ENCODE results near the gene HSD17B12.
"Not testable (repeated sequence)": the region's sequence is repeated elsewhere in the genome, so short reads cannot be mapped to it uniquely, and the experiment has no call there.

The HSD17B12 gene

GRCh38 chr11:43664295-43664694, 16.2 kb upstream of the HSD17B12 start:
- H3K4me3 ChIP-seq = no peak overlapping the region
- H3K36me3 ChIP-seq (replicated peaks) = no peaks in the 10 kb centered on the region
- H3K9me3 ChIP-seq = no peaks in the 10 kb centered on the region
- DNase-seq (ENCODE audit: low spot score in 2 of 2) = no peak
- H3K4me1 ChIP-seq = peaks cover 3% of the 10 kb centered on the region; the same call in 1 of the 2 replicates
- in situ Hi-C loops (cut with MboI; ENCODE audit: low sequenced_read_pairs) = no loop called here
- no peaks in the 10 kb centered on the region for H3K27me3 ChIP-seq (ENCODE audit: low read depth)

- H3K4me1 ChIP-seq; H3K4me3 ChIP-seq; H3K36me3 ChIP-seq (replicated peaks); H3K27me3 ChIP-seq (ENCODE audit: low read depth); H3K9me3 ChIP-seq; in situ Hi-C loops (cut with MboI; ENCODE audit: low sequenced_read_pairs); DNase-seq (ENCODE audit: low spot score in 2 of 2): not testable (repeated sequence)
Observed at GRCh38 chr11:43671284-43671683, 9.3 kb upstream of the HSD17B12 start.

GRCh38 chr11:43674560-43674959, 6.0 kb upstream of the HSD17B12 start:
- Histone ChIP-seq H3K27me3 (ENCODE audit: low read depth) (no peaks in the 10 kb centered on the region), H3K4me3 (no peak overlapping the region), H3K4me1 (peaks cover 4% of the 10 kb centered on the region; the same call in 1 of the 2 replicates), H3K36me3 (replicated peaks) (no peaks in the 10 kb centered on the region), H3K9me3 (no peaks in the 10 kb centered on the region)
- in situ Hi-C loops (cut with MboI; ENCODE audit: low sequenced_read_pairs) = no loop called here
- DNase-seq (ENCODE audit: low spot score in 2 of 2) = no peak

GRCh38 chr11:43676933-43677332, 3.6 kb upstream of the HSD17B12 start:
- no peaks in the 10 kb centered on the region for H3K36me3 ChIP-seq (replicated peaks)
- peaks cover 4% of the 10 kb centered on the region; the same call in 1 of the 2 replicates for H3K4me1 ChIP-seq
- in situ Hi-C loops (cut with MboI; ENCODE audit: low sequenced_read_pairs) = no loop called here
- no peak for DNase-seq (ENCODE audit: low spot score in 2 of 2)
- H3K4me3 ChIP-seq = no peak overlapping the region
- no peaks in the 10 kb centered on the region for H3K9me3 ChIP-seq
- no peaks in the 10 kb centered on the region for H3K27me3 ChIP-seq (ENCODE audit: low read depth)

GRCh38 chr11:43681401-43681942, 934 bp downstream of the HSD17B12 start:
- peaks cover 20% of the 10 kb centered on the region for H3K36me3 ChIP-seq (replicated peaks)
- in situ Hi-C loops (cut with MboI; ENCODE audit: low sequenced_read_pairs) = no loop called here
- no peaks in the 10 kb centered on the region for H3K27me3 ChIP-seq (ENCODE audit: low read depth)
- no peak for DNase-seq (ENCODE audit: low spot score in 2 of 2)
- no peaks in the 10 kb centered on the region for H3K9me3 ChIP-seq
- peaks cover 9% of the 10 kb centered on the region for H3K4me1 ChIP-seq
- H3K4me3 ChIP-seq = peak overlapping the region; percentile 68

GRCh38 chr11:43682081-43682480, 1.5 kb downstream of the HSD17B12 start:
- H3K9me3 ChIP-seq; DNase-seq (ENCODE audit: low spot score in 2 of 2); in situ Hi-C loops (cut with MboI; ENCODE audit: low sequenced_read_pairs); H3K27me3 ChIP-seq (ENCODE audit: low read depth): not testable (repeated sequence)
- Histone ChIP-seq H3K4me3 (peak overlapping the region; percentile 68), H3K4me1 (peaks cover 14% of the 10 kb centered on the region), H3K36me3 (replicated peaks) (peaks cover 20% of the 10 kb centered on the region)

- in situ Hi-C loops (cut with MboI; ENCODE audit: low sequenced_read_pairs) = no loop called here
- peaks cover 33% of the 10 kb centered on the region for H3K4me1 ChIP-seq
Observed at GRCh38 chr11:43685440-43685839, 4.9 kb downstream of the HSD17B12 start.

GRCh38 chr11:43686207-43686606, 5.7 kb downstream of the HSD17B12 start:
- in situ Hi-C loops (cut with MboI; ENCODE audit: low sequenced_read_pairs) = no loop called here
- Histone ChIP-seq H3K27me3 (ENCODE audit: low read depth) (no peaks in the 10 kb centered on the region), H3K9me3 (no peaks in the 10 kb centered on the region), H3K4me1 (peaks cover 33% of the 10 kb centered on the region), H3K36me3 (replicated peaks) (peaks cover 20% of the 10 kb centered on the region), H3K4me3 (no peak overlapping the region)
- DNase-seq (ENCODE audit: low spot score in 2 of 2) = no peak

More at GRCh38 chr11:43685440-43685839, 4.9 kb downstream of the HSD17B12 start:
- Histone ChIP-seq H3K4me3 (no peak overlapping the region), H3K27me3 (ENCODE audit: low read depth) (no peaks in the 10 kb centered on the region), H3K9me3 (no peaks in the 10 kb centered on the region), H3K36me3 (replicated peaks) (peaks cover 20% of the 10 kb centered on the region)
- DNase-seq (ENCODE audit: low spot score in 2 of 2) = peak in 1 of 2 experiments; percentile 26

GRCh38 chr11:43687120-43687791, 6.7 kb downstream of the HSD17B12 start:
- Histone ChIP-seq H3K4me3 (no peak overlapping the region), H3K27me3 (ENCODE audit: low read depth) (no peaks in the 10 kb centered on the region), H3K4me1 (peaks cover 33% of the 10 kb centered on the region), H3K36me3 (replicated peaks) (peaks cover 20% of the 10 kb centered on the region), H3K9me3 (no peaks in the 10 kb centered on the region)
- in situ Hi-C loops (cut with MboI; ENCODE audit: low sequenced_read_pairs) = no loop called here
- no peak for DNase-seq (ENCODE audit: low spot score in 2 of 2)

GRCh38 chr11:43688394-43688793, 7.9 kb downstream of the HSD17B12 start:
- Histone ChIP-seq H3K36me3 (replicated peaks) (peaks cover 11% of the 10 kb centered on the region), H3K4me1 (peaks cover 31% of the 10 kb centered on the region)
- in situ Hi-C loops (cut with MboI; ENCODE audit: low sequenced_read_pairs) = no loop called here

GRCh38 chr11:43689167-43689566, 8.6 kb downstream of the HSD17B12 start:
- H3K4me1 ChIP-seq = peaks cover 30% of the 10 kb centered on the region
- in situ Hi-C loops (cut with MboI; ENCODE audit: low sequenced_read_pairs) = no loop called here
- no peaks in the 10 kb centered on the region for H3K27me3 ChIP-seq (ENCODE audit: low read depth)
- H3K4me3 ChIP-seq = no peak overlapping the region
- peaks cover 3% of the 10 kb centered on the region for H3K36me3 ChIP-seq (replicated peaks)
- H3K9me3 ChIP-seq = no peaks in the 10 kb centered on the region
- DNase-seq (ENCODE audit: low spot score in 2 of 2) = no peak

More at GRCh38 chr11:43688394-43688793, 7.9 kb downstream of the HSD17B12 start:
- no peak overlapping the region for H3K4me3 ChIP-seq
- peak; percentile 11 to 84 for DNase-seq (ENCODE audit: low spot score in 2 of 2)
- H3K27me3 ChIP-seq (ENCODE audit: low read depth) = no peaks in the 10 kb centered on the region
- no peaks in the 10 kb centered on the region for H3K9me3 ChIP-seq

- no peak for DNase-seq (ENCODE audit: low spot score in 2 of 2)
- in situ Hi-C loops (cut with MboI; ENCODE audit: low sequenced_read_pairs) = no loop called here
- no peak overlapping the region for H3K4me3 ChIP-seq
- no peaks in the 10 kb centered on the region for H3K36me3 ChIP-seq (replicated peaks)
- peaks cover 24% of the 10 kb centered on the region for H3K4me1 ChIP-seq
- H3K9me3 ChIP-seq = no peaks in the 10 kb centered on the region
- no peaks in the 10 kb centered on the region for H3K27me3 ChIP-seq (ENCODE audit: low read depth)
Observed at GRCh38 chr11:43690929-43691725, 10.6 kb downstream of the HSD17B12 start.

GRCh38 chr11:43691806-43692205, 11.3 kb downstream of the HSD17B12 start:
- in situ Hi-C loops (cut with MboI; ENCODE audit: low sequenced_read_pairs) = no loop called here
- DNase-seq (ENCODE audit: low spot score in 2 of 2) = no peak
- Histone ChIP-seq H3K27me3 (ENCODE audit: low read depth) (no peaks in the 10 kb centered on the region), H3K4me1 (peaks cover 21% of the 10 kb centered on the region), H3K36me3 (replicated peaks) (no peaks in the 10 kb centered on the region), H3K4me3 (no peak overlapping the region), H3K9me3 (no peaks in the 10 kb centered on the region)

GRCh38 chr11:43693069-43693468, 12.5 kb downstream of the HSD17B12 start:
- in situ Hi-C loops (cut with MboI; ENCODE audit: low sequenced_read_pairs) = no loop called here
- DNase-seq (ENCODE audit: low spot score in 2 of 2) = no peak
- no peaks in the 10 kb centered on the region for H3K36me3 ChIP-seq (replicated peaks)

More at GRCh38 chr11:43693069-43693468, 12.5 kb downstream of the HSD17B12 start:
- Histone ChIP-seq H3K4me1 (peaks cover 9% of the 10 kb centered on the region), H3K9me3 (no peaks in the 10 kb centered on the region), H3K27me3 (ENCODE audit: low read depth) (no peaks in the 10 kb centered on the region), H3K4me3 (no peak overlapping the region)
